ENCODE measurements around the gene BCL7B.
"Not testable (repeated sequence)": the region's sequence is repeated elsewhere in the genome, so short reads cannot be mapped to it uniquely, and the experiment has no call there.

Gene BCL7B

GRCh38 chr7:73570977-73571376, 13.5 kb upstream of the BCL7B start:
- no peak for DNase-seq

- DNase-seq, result no peak
Measured at GRCh38 chr7:73570521-73570920, 13.0 kb upstream of the BCL7B start.

GRCh38 chr7:73569042-73569608, 11.6 kb upstream of the BCL7B start:
- no peak for DNase-seq

GRCh38 chr7:73567846-73568685, 10.6 kb upstream of the BCL7B start:
- DNase-seq, result no peak

- DNase-seq, result no peak
Measured at GRCh38 chr7:73567140-73567539, 9.7 kb upstream of the BCL7B start.

- DNase-seq, result not testable (repeated sequence)
Measured at GRCh38 chr7:73566431-73566830, 8.9 kb upstream of the BCL7B start.

GRCh38 chr7:73565675-73566340, 8.3 kb upstream of the BCL7B start:
- DNase-seq, result no peak

- peak; percentile 65 for DNase-seq
Measured at GRCh38 chr7:73560109-73560835, 2.8 kb upstream of the BCL7B start.

- DNase-seq, result peak; percentile 84
Measured at GRCh38 chr7:73557108-73557396, 438 bp downstream of the BCL7B start.

GRCh38 chr7:73556208-73557107, 1.0 kb downstream of the BCL7B start:
- no peak for DNase-seq

GRCh38 chr7:73555411-73555982, 2.0 kb downstream of the BCL7B start:
- no peak for DNase-seq

GRCh38 chr7:73550093-73550492, 7.4 kb downstream of the BCL7B start:
- not testable (repeated sequence) for DNase-seq

GRCh38 chr7:73549176-73549575, 8.3 kb downstream of the BCL7B start:
- DNase-seq, result no peak

GRCh38 chr7:73547841-73548240, 9.6 kb downstream of the BCL7B start:
- DNase-seq, result no peak

- no peak for DNase-seq
Measured at GRCh38 chr7:73544678-73545077, 12.8 kb downstream of the BCL7B start.

- no peak for DNase-seq
Measured at GRCh38 chr7:73541722-73542121, 15.8 kb downstream of the BCL7B start.

- no peak for DNase-seq
Measured at GRCh38 chr7:73539709-73540108, 17.8 kb downstream of the BCL7B start.

GRCh38 chr7:73538510-73538909, 19.0 kb downstream of the BCL7B start:
- DNase-seq, result not testable (repeated sequence)

- DNase-seq, result no peak
Measured at GRCh38 chr7:73537051-73537450, 20.4 kb downstream of the BCL7B start.

- DNase-seq, result no peak
Measured at GRCh38 chr7:73536479-73536878, 21.0 kb downstream of the BCL7B start.

- not testable (repeated sequence) for DNase-seq
Measured at GRCh38 chr7:73535918-73536317, 21.6 kb downstream of the BCL7B start.

GRCh38 chr7:73533742-73534141, 23.7 kb downstream of the BCL7B start:
- no peak for DNase-seq

Data from NCI-H1694 treated with DMSO at 0.1 percent for 48 hours (cell line).